HG03139 (cell line): ENCODE data around the gene OBP2B.
"Not testable (repeated sequence)": the region's sequence is repeated elsewhere in the genome, so short reads cannot be mapped to it uniquely, and the experiment has no call there.

Source experiments
- ATAC-seq: cut with Tn5 transposase; IDR thresholded peaks from one replicate; pipeline ENCODE4 v1.9.1; 2021; ENCODE audit not compliant: unreplicated experiment

Gene OBP2B

GRCh38 chr9:133238851-133239532 lies 29.9 kb upstream of the OBP2B start:
- ATAC-seq, result no peak

DNA sequence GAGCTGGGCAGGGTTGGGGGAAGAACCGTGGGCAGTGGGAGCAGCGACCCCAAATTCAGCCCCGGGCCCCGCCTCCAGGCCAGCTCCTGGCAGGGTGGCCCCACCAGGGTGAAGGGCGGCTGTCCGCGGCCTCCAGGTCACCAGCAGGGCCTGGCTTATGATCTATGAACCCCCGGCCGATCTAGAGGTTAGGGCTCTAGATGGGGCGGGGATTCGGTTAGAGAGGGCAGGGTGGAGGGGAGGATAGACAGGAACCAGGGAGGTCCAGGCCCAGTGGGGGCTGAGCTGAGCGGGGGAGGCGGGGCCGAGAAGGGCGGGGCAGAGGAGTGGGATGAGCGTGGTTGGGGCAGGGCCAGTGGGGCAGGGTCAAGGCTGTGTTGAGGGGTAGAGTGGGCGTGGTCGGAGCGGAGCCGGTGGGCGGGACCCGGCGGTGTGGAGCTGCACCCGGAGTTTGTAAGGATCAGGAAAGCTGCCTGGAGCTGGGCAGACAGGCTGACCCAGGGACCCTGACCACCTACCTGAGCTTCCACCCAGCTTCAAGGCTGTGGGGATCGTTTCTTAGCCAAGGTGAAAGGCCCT lies 29.3 kb upstream of the OBP2B start:
- ATAC-seq, result no peak

GRCh38 chr9:133237035-133237731 lies 28.1 kb upstream of the OBP2B start:
- ATAC-seq, result no peak

GRCh38 chr9:133236291-133237034 lies 27.4 kb upstream of the OBP2B start:
- ATAC-seq, result not testable (repeated sequence)

DNA sequence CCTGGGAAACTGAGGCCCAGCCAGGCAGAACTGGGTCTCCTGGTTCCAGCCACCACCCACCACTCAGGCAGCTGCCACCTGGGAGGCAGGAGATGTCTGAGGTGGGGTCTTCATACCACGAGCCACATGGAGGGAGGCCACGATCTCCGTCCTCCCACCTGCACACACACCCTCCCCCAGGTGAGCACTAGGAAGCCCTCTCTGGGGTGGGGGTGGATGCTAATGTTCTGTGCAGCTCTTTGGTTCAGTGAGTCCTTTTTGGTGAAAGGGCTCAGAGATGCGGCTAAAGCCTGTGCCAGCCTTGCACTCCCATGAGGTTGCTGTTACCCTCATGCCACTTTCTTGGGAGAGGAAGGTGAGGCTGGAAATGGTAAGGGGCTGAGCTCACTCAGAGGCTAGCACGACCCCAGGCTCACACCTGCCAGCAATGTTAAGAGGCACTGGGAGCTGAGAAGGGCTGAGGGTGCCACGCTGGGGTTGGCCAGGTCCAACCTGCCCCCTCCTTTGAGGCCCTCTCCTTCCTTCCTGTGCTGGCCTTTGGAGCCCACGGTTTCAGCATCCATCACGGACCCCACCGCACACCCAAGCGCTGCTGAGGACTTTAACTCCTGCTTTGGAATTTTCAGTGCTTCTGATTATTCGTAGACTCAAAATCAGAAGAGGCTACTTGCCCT lies 26.6 kb upstream of the OBP2B start:
- ATAC-seq, result no peak

DNA sequence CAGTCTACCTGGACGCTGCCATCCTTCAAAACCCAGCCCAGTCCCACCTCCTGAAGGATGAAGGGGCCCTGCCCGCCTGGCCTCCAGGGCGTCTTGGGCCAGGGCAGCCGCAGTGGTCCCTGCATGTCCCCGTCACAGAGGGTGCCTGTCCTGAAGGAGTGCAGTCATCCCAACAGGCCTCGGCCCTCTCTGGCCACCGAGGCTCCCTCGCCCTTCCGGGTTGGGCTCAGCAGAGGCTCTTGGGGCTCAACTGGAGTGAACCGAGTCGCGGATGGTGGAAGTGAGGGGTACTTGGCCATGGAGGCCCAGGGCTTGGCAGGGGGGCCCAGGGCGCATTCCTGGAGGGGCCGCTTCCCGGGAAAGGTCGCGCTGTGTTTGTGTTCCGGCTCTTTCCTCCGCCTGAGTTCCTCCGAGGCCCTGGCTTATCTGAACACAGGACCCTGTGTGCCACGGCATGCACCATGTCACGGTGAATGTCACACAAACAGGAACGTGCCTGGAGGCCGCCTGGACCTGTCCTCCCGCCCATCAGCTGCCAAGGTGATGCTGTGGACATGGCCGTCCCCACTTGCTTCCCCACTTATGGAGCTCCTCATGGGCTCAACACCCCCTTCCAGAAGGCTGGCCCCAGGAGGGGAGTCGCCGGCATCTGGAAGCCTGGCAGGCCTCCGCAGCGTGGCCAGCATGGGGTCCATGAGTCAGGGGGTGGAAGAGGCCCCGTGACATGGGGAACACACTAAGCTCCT lies 25.7 kb upstream of the OBP2B start:
- no peak for ATAC-seq

GRCh38 chr9:133233681-133234432 lies 24.8 kb upstream of the OBP2B start:
- no peak for ATAC-seq

- ATAC-seq, result not testable (repeated sequence)
Measured at GRCh38 chr9:133231934-133232568, 23.0 kb upstream of the OBP2B start.

DNA sequence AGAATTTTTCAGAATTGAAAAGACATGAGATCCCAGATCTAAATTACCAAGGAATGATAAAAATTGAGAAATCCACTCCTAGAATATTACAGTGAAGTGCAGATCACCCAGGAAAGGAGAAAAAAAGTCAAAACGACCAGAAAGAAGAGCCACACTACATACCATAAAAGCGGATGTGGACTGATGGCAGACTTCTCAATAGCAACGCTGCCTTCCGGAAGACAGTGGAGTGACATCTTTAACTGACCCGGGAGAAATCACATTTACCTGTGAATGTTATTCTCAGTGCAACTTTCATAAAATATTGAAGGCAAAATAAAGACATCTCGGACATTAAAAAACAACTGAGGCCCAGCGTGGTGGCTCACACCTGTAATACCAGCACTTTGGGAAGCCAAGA lies 21.5 kb upstream of the OBP2B start:
- ATAC-seq, result not testable (repeated sequence)

- ATAC-seq, result no peak
Measured at GRCh38 chr9:133230093-133230492, 21.0 kb upstream of the OBP2B start.

DNA sequence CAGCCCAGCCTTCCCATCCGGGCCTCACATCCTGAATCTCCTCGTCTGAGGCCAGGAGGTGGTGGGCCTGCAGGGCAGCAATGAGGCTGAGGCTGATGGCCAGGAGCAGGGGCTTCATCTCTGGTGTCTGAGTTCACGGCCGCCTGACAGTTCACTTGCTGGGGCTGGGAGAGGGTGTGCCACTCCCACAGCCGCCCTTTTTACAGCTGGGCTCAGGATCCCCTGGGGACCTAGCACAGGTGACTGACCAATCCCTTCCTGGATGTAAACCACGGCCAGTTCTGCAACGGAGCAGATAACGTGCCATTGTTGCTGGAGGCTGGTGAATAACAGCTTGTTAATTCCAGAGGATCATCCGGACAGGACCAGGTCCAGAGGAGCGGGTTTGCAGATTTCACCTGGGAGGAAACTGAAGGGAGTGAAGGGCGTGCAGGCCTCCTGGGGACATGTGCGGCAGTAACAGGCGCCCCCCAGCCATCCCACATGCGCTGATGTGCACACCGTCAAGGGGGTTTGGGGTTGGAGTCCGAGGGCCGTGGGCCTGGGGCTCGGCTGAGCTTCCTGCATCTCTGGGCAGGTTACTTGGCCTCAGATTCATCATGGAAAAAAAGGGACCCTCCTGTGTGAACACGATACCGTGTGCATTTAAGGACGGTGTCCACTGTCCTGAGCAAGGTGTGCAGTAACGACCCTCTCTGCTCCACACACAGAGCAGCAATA lies 19.6 kb upstream of the OBP2B start:
- not testable (repeated sequence) for ATAC-seq

DNA sequence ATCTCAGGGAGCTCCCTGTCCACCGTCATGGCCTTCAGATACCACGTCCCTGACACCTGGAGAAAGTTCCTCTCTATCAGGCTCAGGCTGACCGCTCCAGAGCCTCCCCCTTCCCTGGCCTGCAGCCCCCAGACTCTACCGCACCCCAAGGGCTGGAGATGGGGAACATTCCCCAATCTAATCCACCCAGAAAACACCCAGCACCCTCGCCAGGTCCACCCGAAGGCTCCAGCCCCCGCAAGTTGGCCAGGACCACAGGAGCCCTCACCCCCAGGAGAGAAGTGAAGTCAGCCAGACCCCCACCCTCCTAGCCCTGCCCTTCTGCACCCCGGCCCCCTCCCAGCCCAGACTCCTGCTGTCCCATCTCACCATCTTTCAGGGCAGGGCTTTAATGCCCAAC lies 18.9 kb upstream of the OBP2B start:
- not testable (repeated sequence) for ATAC-seq

- ATAC-seq, result no peak
Measured at GRCh38 chr9:133227242-133227860, 18.3 kb upstream of the OBP2B start.

DNA sequence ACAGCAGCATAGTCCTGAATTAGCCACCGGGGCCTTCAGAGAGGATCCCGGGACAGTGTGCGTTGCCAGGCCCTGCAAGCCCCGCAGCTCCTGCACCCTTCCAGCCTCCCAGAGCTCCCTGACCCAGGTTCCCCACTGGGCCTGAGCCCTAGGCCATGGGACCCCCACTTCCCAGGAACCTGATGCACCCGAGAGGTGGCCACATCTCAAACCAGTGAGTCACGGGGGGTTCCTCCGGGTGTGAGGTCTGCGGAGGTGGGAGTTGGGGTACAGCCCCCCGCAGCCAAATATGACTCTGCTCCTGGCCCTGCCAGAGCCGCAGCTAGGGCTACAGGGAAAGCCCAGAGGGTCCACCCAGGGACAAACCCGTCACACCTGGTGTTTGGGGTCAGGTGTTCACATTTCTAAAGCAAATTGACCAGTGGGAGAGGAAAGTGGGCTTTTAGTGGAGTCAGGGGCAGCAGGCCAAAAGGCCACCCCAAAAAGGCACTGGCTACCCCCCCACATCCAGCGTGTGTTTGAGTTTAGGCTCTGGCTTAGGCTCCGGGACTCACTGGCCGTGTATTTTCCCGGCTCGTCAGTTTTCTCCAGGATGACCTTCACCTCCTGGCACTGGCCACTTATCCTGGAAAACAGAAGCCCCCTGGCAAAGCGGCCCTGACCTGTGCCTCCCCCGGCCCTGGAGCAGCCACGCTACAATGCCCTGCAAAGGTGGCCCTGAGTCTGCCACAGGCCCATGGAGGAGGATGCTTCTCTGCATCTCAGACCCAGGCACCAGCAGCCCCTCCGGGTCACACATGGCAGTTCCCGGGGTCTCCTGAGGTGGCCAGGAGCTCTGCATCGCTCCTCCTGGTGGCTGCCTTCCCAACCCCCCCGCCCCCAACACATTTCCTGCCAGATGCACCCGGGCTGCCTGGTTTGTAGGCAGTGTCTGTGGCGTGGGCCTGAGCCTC lies 17.4 kb upstream of the OBP2B start:
- no peak for ATAC-seq

- no peak for ATAC-seq
Measured at GRCh38 chr9:133225171-133226011, 16.3 kb upstream of the OBP2B start.

- ATAC-seq, result no peak
Measured at GRCh38 chr9:133224762-133225161, 15.7 kb upstream of the OBP2B start.
